ENCODE data around the gene C10orf120. TPM values are rescaled to one million over a fixed set of nuclear protein-coding genes. Genes with fewer than 3 reads are reported as not detected.

The C10orf120 gene
- total and polyA plus RNA-seq, 2 donors (not counting 1 experiment from before 2014, with no cell fraction given) = not detected

DNA sequence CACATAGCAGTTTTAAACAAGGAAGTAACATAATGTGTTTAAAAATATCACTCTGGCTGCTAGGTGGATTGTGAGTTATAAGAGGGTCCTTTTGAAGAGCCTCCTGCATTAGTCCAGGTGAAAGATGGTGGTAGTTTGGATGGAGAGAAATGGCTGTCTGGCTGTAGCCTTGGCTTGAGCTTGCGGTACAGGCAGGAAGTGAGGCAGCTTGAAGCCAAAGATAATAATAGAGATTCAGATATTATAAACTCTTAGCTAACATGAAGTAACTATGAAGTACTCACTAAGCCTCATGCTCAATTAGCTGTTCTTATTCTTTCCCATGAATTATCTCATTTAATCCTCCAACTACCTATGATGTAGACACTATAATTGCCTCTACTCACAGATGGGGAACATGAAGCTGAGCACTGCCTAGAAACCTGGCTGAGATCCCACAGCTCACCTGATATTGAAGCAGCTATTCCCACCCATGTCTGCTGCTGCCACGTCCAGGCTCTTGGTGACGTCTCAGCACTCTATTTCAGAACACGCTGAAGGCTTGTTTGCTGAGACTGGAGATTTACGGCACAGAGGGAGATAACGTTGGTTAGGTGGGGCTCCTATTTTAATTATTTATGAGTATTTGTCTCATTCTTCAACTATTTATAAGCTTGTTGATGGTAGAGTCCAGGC is 10.4 kb downstream of the C10orf120 start:
- H3K4me2 ChIP-seq (ENCODE audit: extremely low read depth, insufficient read depth, low read length) = no peak overlapping the region
- DNase-seq (ENCODE audit: low read depth in 2 of 2) = no peak
- H4K20me1 ChIP-seq (ENCODE audit: control insufficient read depth, extremely low read depth, insufficient read depth, low read length) = no peaks in the 10 kb centered on the region
- H2AFZ ChIP-seq (ENCODE audit: low read length) = no peak overlapping the region
- TF ChIP-seq EZH2 (IDR thresholded peaks at IDR 0.05; ENCODE audit: low read length, missing control alignments) = no peak
- TF ChIP-seq, protein P1, sequence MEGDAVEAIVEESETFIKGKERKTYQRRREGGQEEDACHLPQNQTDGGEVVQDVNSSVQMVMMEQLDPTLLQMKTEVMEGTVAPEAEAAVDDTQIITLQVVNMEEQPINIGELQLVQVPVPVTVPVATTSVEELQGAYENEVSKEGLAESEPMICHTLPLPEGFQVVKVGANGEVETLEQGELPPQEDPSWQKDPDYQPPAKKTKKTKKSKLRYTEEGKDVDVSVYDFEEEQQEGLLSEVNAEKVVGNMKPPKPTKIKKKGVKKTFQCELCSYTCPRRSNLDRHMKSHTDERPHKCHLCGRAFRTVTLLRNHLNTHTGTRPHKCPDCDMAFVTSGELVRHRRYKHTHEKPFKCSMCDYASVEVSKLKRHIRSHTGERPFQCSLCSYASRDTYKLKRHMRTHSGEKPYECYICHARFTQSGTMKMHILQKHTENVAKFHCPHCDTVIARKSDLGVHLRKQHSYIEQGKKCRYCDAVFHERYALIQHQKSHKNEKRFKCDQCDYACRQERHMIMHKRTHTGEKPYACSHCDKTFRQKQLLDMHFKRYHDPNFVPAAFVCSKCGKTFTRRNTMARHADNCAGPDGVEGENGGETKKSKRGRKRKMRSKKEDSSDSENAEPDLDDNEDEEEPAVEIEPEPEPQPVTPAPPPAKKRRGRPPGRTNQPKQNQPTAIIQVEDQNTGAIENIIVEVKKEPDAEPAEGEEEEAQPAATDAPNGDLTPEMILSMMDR (conservative IDR thresholded peaks at IDR 0.05 in 1 of 2, IDR thresholded peaks at IDR 0.05 in 1 of 2; ENCODE audit: low read depth in 1 of 2, low read length in 2 of 2) = no peak
- no peaks in the 10 kb centered on the region for H3K27me3 ChIP-seq (ENCODE audit: control insufficient read depth, insufficient read depth, low read length)
- H3K9ac ChIP-seq (ENCODE audit: insufficient read depth, low read length) = no peak overlapping the region
- H3K9me3 ChIP-seq (ENCODE audit: control insufficient read depth, insufficient read depth, low read depth, low read length) = no peaks in the 10 kb centered on the region
- no peak overlapping the region for H3K4me3 ChIP-seq (replicated peaks in 1 of 4; ENCODE audit: control extremely low read depth in 1 of 4, insufficient read depth in 1 of 4, low read depth in 3 of 4, low read length in 4 of 4)
- H3K27ac ChIP-seq (ENCODE audit: insufficient read depth, low read length) = no peak overlapping the region
- no peaks in the 10 kb centered on the region for H3K79me2 ChIP-seq (ENCODE audit: control insufficient read depth, insufficient read depth, low read length)
- no peaks in the 10 kb centered on the region for H3K4me1 ChIP-seq (ENCODE audit: control insufficient read depth, extremely low read depth, insufficient read depth, low read length)
- no peaks in the 10 kb centered on the region for H3K36me3 ChIP-seq (ENCODE audit: control insufficient read depth, insufficient read depth, low read length)

DNA sequence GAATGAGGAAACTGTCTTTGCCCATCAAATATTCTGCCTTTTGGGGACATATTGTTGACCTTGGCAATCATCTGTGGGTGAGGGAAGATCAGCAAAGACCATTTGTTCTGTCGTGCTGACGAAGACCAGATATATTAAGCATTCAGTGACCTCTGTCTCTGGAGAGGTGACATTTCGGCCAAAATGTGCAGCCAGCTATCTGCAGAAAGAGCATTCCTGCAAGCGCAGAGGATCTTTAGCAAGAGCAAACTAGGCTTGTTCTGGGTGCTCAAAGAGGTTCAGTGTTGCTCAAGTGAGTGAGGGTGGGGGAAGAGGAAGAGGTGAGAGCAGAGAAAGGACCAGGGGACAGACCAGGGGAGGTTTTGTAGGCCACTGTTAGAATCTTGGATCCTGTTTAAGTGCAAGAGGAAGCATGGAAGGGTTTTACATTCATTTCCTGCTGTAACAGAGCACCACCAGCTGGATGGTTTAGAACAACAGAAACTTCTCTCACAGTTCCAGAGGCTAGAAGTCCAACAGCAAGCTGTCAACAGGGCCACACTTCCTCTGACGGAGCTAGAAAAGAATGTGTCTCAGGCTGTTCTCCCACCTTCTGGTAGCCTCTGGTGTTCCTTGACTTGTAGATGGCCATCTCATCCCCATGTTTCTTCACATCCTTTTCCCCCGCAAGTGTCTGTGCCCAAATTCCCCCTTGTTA is 11.2 kb downstream of the C10orf120 start:
- no peak overlapping the region for H3K9ac ChIP-seq (ENCODE audit: insufficient read depth, low read length)
- no peaks in the 10 kb centered on the region for H3K9me3 ChIP-seq (ENCODE audit: control insufficient read depth, insufficient read depth, low read depth, low read length)
- no peak overlapping the region for H3K27ac ChIP-seq (ENCODE audit: insufficient read depth, low read length)
- no peak overlapping the region for H3K4me3 ChIP-seq (replicated peaks in 1 of 4; ENCODE audit: control extremely low read depth in 1 of 4, insufficient read depth in 1 of 4, low read depth in 3 of 4, low read length in 4 of 4)
- no peaks in the 10 kb centered on the region for H4K20me1 ChIP-seq (ENCODE audit: control insufficient read depth, extremely low read depth, insufficient read depth, low read length)
- no peaks in the 10 kb centered on the region for H3K79me2 ChIP-seq (ENCODE audit: control insufficient read depth, insufficient read depth, low read length)
- no peaks in the 10 kb centered on the region for H3K4me1 ChIP-seq (ENCODE audit: control insufficient read depth, extremely low read depth, insufficient read depth, low read length)
- H3K36me3 ChIP-seq (ENCODE audit: control insufficient read depth, insufficient read depth, low read length) = no peaks in the 10 kb centered on the region
- H3K27me3 ChIP-seq (ENCODE audit: control insufficient read depth, insufficient read depth, low read length) = no peaks in the 10 kb centered on the region
- DNase-seq (ENCODE audit: low read depth in 2 of 2) = no peak
- TF ChIP-seq, protein P1 (conservative IDR thresholded peaks at IDR 0.05 in 1 of 2, IDR thresholded peaks at IDR 0.05 in 1 of 2; ENCODE audit: low read depth in 1 of 2, low read length in 2 of 2) = no peak
- TF ChIP-seq EZH2 (IDR thresholded peaks at IDR 0.05; ENCODE audit: low read length, missing control alignments) = no peak
- no peak overlapping the region for H3K4me2 ChIP-seq (ENCODE audit: extremely low read depth, insufficient read depth, low read length)
- no peak overlapping the region for H2AFZ ChIP-seq (ENCODE audit: low read length)

DNA sequence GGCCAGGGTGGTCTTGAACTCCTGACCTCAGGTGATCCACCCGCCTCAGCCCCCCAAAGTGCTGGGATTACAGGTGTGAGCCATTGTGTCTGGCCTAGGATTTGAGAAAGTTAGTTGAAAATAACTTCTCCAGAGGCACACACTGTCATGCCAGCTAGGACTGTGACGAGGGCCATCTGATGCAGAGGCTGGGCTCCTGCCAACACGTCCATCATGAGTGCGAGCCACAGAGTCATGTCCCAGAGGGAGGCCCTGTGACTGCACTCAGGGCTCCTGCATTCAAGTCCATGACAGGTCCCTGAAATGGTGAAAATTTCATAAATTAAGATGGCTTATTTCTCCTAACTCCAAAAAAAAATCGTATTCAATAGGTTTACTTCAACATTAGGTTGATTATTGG is 17.1 kb downstream of the C10orf120 start:
- Histone ChIP-seq H2AFZ (ENCODE audit: low read length) (no peak overlapping the region), H3K9ac (ENCODE audit: insufficient read depth, low read length) (no peak overlapping the region), H3K36me3 (ENCODE audit: control insufficient read depth, insufficient read depth, low read length) (no peaks in the 10 kb centered on the region), H3K4me3 (replicated peaks in 1 of 4; ENCODE audit: control extremely low read depth in 1 of 4, insufficient read depth in 1 of 4, low read depth in 3 of 4, low read length in 4 of 4) (no peak overlapping the region), H4K20me1 (ENCODE audit: control insufficient read depth, extremely low read depth, insufficient read depth, low read length) (no peaks in the 10 kb centered on the region), H3K9me3 (ENCODE audit: control insufficient read depth, insufficient read depth, low read depth, low read length) (no peaks in the 10 kb centered on the region), H3K27me3 (ENCODE audit: control insufficient read depth, insufficient read depth, low read length) (no peaks in the 10 kb centered on the region), H3K4me2 (ENCODE audit: extremely low read depth, insufficient read depth, low read length) (no peak overlapping the region), H3K4me1 (ENCODE audit: control insufficient read depth, extremely low read depth, insufficient read depth, low read length) (no peaks in the 10 kb centered on the region), H3K27ac (ENCODE audit: insufficient read depth, low read length) (no peak overlapping the region), H3K79me2 (ENCODE audit: control insufficient read depth, insufficient read depth, low read length) (no peaks in the 10 kb centered on the region)
- no peak for TF ChIP-seq EZH2 (IDR thresholded peaks at IDR 0.05; ENCODE audit: low read length, missing control alignments)
- TF ChIP-seq, protein P1 (conservative IDR thresholded peaks at IDR 0.05 in 1 of 2, IDR thresholded peaks at IDR 0.05 in 1 of 2; ENCODE audit: low read depth in 1 of 2, low read length in 2 of 2) = no peak
- DNase-seq (ENCODE audit: low read depth in 2 of 2) = no peak

All from fibroblast of lung (primary cell).